GM13976 (cell line): Measurements from ENCODE around the gene ARHGAP18.

Experiments
- DNase-seq: peaks from one replicate; pipeline ENCODE4 v3.0.0; 2012; ENCODE audit warnings: low spot score
- CTCF ChIP-seq: IDR thresholded peaks from 2 replicates; pipeline ENCODE4 v1.5.1; 2012; ENCODE audit warnings: borderline replicate concordance, mild to moderate bottlenecking; ENCODE audit not compliant: insufficient read depth; ENCODE audit errors: extremely low read depth, missing control alignments, control extremely low read depth
- in situ Hi-C: fragments of 300-500 bp; cut with MboI; formaldehyde crosslinking; loops from one replicate; pipeline ENCODE4 v1.12.0; 2022; ENCODE audit warnings: low sequenced_read_pairs, mixed read lengths, inconsistent platforms; ENCODE audit not compliant: unreplicated experiment

ARHGAP18 gene

GRCh38 chr6:129623008-129623732, 86.8 kb downstream of the ARHGAP18 start:
- DNase-seq = peak; percentile 16
- TF ChIP-seq CTCF = no peak
- in situ Hi-C loops = loop anchor here (25.0 kb wide), 1 partner anchor 389 kb away; the partner anchor contains the start of gene L3MBTL3

- TF ChIP-seq CTCF = no peak
- in situ Hi-C loops = loop anchor here (25.0 kb wide), 1 partner anchor 391 kb away; the partner anchor contains the start of gene L3MBTL3
Measured at GRCh38 chr6:129621252-129621651, 88.7 kb downstream of the ARHGAP18 start.

GRCh38 chr6:129620234-129620610, 89.8 kb downstream of the ARHGAP18 start:
- TF ChIP-seq CTCF = no peak
- no peak for DNase-seq
- in situ Hi-C loops = loop anchor here (25.0 kb wide), 1 partner anchor 392 kb away; the partner anchor contains the start of gene L3MBTL3

More at GRCh38 chr6:129621252-129621651, 88.7 kb downstream of the ARHGAP18 start:
- DNase-seq = peak; percentile 11

- no peak for TF ChIP-seq CTCF
- peak; percentile 24 for DNase-seq
- in situ Hi-C loops = loop anchor here (25.0 kb wide), 1 partner anchor 393 kb away; the partner anchor contains the start of gene L3MBTL3
Measured at GRCh38 chr6:129619579-129620233, 90.3 kb downstream of the ARHGAP18 start.

- no peak for DNase-seq
- in situ Hi-C loops = loop anchor here (25.0 kb wide), 1 partner anchor 394 kb away; the partner anchor contains the start of gene L3MBTL3
- no peak for TF ChIP-seq CTCF
Measured at GRCh38 chr6:129617986-129618385, 92.0 kb downstream of the ARHGAP18 start.

- in situ Hi-C loops = loop anchor here (25.0 kb wide), 1 partner anchor 397 kb away; the partner anchor contains the start of gene L3MBTL3
- no peak for DNase-seq
- TF ChIP-seq CTCF = no peak
Measured at GRCh38 chr6:129615496-129615895, 94.5 kb downstream of the ARHGAP18 start.
